KOPT-K1 (cell line): ENCODE results near the gene PIGK.

ENCODE experiments used
- H3K27ac ChIP-seq: fragments of 200-600 bp; sonication (generic); 2 replicates; pipeline ENCODE4 v1.5.1; 2016; ENCODE audit warnings: antibody characterized with exemption, mild to moderate bottlenecking, low read depth, low read length; ENCODE audit not compliant: poor library complexity, severe bottlenecking
- H3K36me3 ChIP-seq: fragments of 200-600 bp; sonication (generic); 2 replicates; pipeline ENCODE4 v1.5.1; 2017; ENCODE audit warnings: antibody characterized with exemption, mild to moderate bottlenecking, low read length, moderate library complexity; ENCODE audit not compliant: insufficient read depth
- H3K9me3 ChIP-seq: fragments of 200-600 bp; sonication (generic); 2 replicates; pipeline ENCODE4 v1.5.1; 2017; ENCODE audit warnings: antibody characterized with exemption, low read length, mild to moderate bottlenecking; ENCODE audit not compliant: insufficient read depth, poor library complexity, severe bottlenecking

The PIGK gene

DNA sequence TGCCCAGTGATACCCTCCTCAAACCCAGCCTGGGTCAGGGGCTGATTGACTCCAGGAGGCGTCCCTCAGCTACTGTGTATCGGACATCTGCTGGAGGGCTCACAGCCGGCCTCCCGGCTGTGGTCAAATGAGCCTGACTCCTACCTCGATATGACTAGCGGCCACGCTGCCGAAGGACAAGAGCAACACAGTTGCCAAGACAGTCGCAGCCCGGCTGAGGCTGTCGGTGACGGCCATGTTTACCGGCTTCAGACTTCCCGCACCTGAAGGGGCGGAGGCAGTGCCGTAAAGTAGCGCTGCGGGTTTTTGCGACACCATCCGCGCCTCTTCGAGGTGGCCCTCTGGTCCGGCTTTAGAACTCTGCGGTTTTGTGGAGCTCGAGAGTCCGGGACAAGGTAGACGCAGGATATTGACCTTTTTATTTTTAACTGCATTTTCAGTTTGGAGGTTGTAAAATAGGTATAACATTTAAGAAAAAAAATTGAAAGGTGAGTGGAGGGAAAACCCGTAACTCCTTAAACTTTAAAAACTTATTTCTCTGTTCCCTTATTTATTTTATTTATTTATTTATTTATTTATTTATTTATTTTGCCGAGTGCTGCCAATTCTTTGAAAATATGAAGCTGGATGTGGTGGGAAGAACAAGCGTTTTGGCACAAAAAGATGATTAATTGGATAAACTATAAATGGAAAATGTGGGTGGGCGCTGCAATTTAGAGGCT, at the start of gene PIGK:
PIGK (minus strand) TSS at position 265 of the 722 bp plus-strand sequence; CDS start at position 237, 28 bp downstream.
- Histone ChIP-seq H3K9me3 (peaks cover 5% of the 10 kb centered on the region), H3K27ac (peak within 1 kb of the TSS; percentile 75), H3K36me3 (peaks cover 5% of the 10 kb centered on the region; the same call in 1 of the 2 replicates)

DNA sequence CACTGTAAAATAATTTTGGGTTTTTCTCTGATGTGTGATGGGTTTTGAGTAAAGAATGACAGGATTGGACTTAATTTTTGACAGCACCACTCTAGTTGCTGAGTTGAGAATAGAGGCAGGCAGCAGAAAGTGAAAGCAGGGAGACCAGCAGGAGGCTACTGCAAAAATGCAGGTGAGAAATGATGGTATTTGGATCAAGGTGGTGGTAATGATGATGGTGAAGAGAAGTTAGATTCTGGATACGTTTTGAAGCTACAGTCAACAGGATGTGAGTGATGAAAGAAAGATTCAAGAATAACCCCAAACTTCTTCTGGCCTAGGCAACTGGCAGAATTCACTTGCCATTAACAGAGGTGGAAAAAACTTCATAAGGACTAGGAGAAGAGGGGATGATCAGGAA, 47.8 kb upstream of the PIGK start:
- H3K27ac ChIP-seq, result no peak overlapping the region
- no peaks in the 10 kb centered on the region for H3K36me3 ChIP-seq
- H3K9me3 ChIP-seq, result no peaks in the 10 kb centered on the region

DNA sequence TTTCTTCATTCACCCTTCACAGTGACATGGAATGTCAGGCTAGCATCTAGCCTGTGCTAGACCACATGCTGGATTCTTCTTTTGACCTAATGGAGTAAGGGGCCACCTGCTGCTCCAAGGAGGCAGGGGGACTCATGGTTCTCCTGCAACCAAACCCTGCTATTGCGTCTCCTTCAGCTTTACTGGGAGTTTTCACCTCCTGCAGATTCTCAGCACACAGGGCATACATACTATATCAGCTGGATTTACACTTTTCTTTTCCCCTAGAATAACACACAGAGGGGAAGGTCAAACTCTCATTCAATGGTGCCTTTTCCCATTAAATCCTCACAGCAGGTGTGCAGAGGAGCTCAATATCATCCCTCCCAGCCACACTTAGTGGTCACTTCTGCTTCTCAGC, 46.0 kb upstream of the PIGK start:
- Histone ChIP-seq H3K27ac (no peak overlapping the region), H3K36me3 (no peaks in the 10 kb centered on the region), H3K9me3 (no peaks in the 10 kb centered on the region)

DNA sequence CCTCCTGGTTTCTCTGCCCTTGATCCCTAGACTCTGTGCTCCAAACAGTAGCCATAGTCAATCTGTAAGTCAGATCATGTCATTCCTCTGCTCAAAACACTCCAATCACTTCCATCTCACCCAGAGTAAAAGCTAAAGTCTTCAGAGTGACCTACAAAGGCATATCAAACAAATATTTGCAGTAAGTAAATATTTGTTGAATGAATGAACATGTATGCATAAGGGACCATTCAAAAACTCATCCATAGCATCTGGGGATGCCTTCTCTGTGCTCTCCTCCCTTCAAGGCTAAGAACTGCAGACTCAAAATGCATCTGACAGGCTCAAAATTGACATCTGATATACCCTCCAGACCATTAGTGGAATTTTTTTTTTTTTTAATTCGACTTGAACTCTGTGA, 44.5 kb upstream of the PIGK start:
- Histone ChIP-seq H3K36me3 (no peaks in the 10 kb centered on the region), H3K9me3 (no peaks in the 10 kb centered on the region), H3K27ac (no peak overlapping the region)

DNA sequence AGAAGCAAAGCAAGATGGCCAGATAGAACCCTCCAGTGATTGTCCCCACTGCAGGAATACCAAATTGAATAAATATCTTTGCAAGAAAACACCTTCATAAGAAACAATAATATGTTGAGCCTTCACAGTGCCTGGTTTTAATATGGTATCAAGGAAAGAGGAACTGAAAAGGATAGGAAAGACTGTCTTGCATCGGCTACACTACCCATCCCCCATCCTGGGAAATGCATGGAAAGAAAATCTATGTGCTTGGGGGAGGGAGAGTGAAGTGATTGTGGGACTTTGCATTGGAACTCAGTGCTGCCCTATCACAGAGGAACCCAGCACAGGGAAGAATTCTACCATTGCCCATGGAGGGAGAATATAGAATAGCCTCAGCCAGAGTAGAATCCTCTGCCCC, 34.0 kb upstream of the PIGK start:
- Histone ChIP-seq H3K27ac (no peak overlapping the region), H3K36me3 (no peaks in the 10 kb centered on the region), H3K9me3 (peaks cover 7% of the 10 kb centered on the region)

DNA sequence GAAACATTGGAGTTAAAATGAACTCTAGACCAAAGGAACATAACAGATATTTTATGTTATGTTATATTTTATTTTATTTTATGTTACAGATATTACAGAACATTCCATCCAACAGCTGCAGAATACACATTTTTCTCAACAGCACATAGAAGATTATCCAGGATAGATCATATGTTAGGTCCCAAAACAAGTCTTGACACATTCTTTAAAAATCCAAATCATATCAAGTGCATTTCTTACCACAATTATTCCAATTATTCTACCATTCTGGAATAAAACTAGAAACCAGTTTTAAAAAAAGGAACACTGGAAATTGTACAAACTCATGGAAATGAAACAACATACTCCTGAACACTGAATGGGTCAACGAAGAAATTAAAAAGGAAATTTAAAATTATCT, 30.9 kb upstream of the PIGK start:
- peaks cover 7% of the 10 kb centered on the region for H3K9me3 ChIP-seq
- H3K27ac ChIP-seq, result no peak overlapping the region
- no peaks in the 10 kb centered on the region for H3K36me3 ChIP-seq

DNA sequence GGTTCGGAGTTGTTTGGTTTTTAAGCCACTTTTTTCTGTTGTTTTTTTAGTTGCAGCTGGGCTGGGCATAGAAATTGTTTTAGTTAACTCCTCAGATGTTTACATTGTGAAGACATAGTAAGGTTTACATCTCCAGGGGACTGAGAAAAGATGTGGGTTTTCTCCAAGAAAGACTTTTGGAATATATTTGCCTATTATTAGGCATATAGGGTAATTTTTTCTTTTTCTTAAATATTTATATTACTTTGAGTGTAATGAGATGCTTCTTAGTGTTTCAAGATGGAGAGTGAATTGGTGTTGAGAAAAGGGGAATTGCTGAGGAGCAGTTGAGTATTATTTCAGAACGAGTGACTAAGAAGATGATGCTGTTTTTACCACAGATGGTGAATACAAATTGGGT, 26.6 kb upstream of the PIGK start:
- peaks cover 7% of the 10 kb centered on the region for H3K9me3 ChIP-seq

DNA sequence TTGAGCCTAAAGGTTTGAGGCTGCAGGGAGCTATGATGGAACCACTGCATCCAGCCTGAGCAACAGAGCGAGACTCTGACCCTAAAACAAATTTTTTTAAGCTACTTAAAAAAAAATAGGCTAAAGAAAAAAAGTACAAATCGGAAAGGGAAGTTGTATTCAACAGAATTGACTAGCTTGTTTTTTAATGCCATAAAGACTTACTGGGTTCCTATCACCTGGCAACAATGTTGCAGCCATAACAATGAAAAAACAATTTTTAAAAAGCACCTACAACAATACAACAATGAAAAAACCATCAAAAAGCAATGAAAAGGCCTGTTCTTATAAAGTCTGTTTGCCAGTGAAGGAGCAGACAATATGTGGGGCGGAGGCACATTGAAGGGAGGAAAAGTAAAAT, 20.1 kb upstream of the PIGK start:
- Histone ChIP-seq H3K27ac (no peak overlapping the region), H3K36me3 (no peaks in the 10 kb centered on the region), H3K9me3 (no peaks in the 10 kb centered on the region)

More for the DNA sequence above, 26.6 kb upstream of the PIGK start:
- Histone ChIP-seq H3K36me3 (no peaks in the 10 kb centered on the region), H3K27ac (no peak overlapping the region)

DNA sequence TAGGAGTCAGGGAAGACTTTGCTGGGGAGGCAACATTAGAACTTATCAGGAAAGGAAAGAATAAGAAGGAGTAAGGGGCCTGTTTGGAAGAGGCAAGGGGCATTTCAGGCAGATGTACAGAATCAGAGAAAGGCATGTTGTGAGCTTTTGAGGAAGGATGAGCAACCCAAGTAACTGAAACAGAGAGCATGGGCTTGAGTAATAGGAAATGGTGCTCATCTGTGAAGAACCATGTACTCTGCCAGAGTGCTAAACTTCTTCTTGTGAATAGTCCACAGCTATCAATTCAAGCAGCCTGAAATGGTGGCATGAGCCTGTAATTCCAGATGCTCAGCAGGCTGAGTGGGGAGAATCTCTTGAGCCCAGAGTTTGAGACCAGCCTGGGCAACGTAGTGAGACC, 19.2 kb upstream of the PIGK start:
- H3K27ac ChIP-seq, result no peak overlapping the region
- no peaks in the 10 kb centered on the region for H3K9me3 ChIP-seq
- H3K36me3 ChIP-seq, result no peaks in the 10 kb centered on the region

DNA sequence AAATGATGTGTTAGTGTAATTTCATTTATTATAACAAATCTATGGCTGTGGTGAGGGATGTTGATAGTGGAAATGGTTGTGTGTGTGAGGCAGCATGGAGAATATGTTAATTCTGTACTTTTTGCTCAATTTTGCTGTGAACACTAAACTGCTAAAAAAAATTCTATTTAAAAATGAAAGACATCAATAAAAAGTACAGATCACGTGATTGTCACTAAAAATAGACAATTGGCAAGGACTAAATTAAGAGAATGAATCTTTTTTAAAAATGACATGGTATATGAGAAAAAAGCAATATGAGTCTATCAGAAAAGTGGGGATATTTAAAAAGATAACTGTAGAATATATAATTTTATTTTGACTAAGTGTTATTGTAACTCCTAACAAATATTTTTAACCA, 15.7 kb upstream of the PIGK start:
- H3K9me3 ChIP-seq, result peaks cover 7% of the 10 kb centered on the region
- H3K27ac ChIP-seq, result no peak overlapping the region
- no peaks in the 10 kb centered on the region for H3K36me3 ChIP-seq

DNA sequence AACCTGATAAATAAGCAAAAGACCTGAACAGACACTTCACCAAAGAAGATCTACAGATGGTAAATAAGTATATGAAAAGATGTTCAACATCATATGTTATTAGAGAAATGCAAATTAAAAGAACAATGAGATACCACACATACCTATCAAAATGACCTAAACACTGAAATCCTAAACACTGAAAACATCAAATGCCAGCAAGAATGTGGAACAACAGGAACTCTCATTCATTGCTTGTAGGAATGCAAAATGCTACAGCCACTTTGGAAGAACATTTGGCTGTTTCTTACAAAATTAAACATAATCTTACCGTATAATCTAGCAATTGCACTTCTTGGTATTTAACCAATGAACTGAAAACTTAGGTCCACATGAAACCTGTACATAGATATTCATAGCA, 14.9 kb upstream of the PIGK start:
- H3K27ac ChIP-seq, result no peak overlapping the region
- H3K36me3 ChIP-seq, result no peaks in the 10 kb centered on the region
- H3K9me3 ChIP-seq, result peaks cover 7% of the 10 kb centered on the region

DNA sequence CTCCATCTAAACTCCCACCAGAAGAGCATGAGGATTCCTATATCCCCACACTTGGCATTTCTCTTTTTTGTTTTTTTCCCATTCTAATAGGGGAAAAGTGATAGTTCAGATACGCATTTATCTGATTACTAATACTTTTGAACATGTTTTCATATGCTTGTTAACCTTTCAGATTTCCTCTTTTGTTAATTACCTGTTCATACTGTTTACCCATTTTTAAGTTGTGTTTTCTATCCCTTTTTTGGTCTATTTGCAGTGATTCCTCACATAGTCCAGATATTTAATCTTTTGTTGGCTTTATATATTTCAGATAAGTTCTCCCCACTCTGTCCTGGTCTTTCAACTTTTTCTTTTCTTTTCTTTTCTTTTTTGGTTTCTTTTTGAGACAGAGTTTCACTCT, 13.6 kb upstream of the PIGK start:
- Histone ChIP-seq H3K27ac (no peak overlapping the region), H3K9me3 (peaks cover 7% of the 10 kb centered on the region), H3K36me3 (no peaks in the 10 kb centered on the region)

DNA sequence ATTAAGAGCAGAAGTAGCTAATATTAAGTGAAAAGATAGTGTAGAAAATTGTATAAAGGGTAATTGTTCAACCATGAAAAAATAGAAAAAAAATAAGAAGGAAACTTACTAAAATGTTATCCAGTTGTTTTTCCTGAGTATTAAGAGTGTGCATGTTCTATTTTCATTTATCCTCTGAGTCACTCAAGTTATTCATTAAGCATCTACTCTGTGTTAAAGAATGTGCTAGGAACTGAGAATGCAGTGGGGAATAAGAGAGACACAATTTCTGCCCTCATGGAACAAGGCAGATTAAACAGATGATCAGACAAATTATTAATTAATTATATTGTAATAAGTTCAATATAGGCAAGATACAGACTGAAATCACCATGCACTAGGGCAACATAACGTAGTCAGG, 10.8 kb upstream of the PIGK start:
- no peaks in the 10 kb centered on the region for H3K36me3 ChIP-seq
- no peak overlapping the region for H3K27ac ChIP-seq

DNA sequence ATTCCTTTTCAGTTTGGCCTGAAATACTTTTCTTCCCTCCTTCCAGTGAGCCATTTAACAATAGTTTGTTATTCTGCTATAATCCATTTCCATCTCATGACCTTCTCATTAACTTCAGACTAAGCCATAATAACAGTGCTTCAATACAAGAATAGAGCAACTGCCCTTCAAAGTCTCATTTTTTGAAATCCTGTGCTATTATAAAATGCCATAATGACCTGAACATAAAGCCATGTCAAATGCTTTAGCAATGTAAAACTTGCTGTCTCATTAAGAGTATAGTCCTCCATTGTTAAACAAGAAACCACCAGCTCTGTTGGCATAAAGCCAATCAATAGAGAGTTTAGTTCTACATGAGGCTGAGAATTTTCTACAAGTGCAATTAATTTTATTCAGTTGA, 9.6 kb upstream of the PIGK start:
- peaks cover 7% of the 10 kb centered on the region for H3K9me3 ChIP-seq
- no peak overlapping the region for H3K27ac ChIP-seq
- H3K36me3 ChIP-seq, result no peaks in the 10 kb centered on the region

More for the DNA sequence above, 10.8 kb upstream of the PIGK start:
- peaks cover 7% of the 10 kb centered on the region for H3K9me3 ChIP-seq

DNA sequence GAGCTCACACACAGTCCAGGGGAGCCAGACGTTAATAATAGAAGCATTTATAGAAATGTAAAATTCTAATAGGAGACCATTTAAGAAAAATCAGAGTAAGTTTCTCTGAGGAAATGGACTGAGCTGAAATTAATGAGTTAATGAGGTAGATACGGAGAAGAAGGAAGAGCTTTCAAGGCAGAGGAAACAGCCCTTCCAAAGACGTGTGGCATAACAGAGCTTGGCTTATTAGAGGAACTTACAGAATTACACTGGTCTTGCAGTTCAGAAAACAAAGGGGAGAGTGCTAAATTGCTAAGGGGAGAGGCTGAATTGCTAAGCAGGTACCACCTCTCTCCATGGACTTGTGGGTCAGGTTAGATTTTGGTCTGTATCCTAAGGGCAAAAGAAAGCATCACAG, 8.2 kb upstream of the PIGK start:
- no peaks in the 10 kb centered on the region for H3K36me3 ChIP-seq
- peaks cover under 1% of the 10 kb centered on the region for H3K9me3 ChIP-seq
- no peak overlapping the region for H3K27ac ChIP-seq

DNA sequence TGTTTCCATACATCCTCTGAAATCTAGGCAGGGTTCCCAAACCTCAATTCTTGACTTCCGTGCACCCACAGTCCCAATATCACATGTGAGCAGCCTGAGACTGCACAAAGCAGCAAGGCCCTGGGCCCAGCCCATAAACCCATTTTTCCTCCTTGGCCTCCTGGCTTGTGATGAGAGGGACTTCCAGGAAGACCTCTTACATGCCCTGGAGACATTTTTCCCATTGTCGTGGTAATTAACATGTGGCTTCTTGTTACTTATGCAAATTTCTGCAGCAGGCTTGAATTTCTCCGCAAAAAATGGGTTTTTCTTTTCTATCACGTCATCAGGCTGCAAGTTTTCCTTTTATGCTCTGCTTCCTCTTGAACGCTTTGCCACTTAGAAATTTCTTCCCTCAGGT, 3.3 kb upstream of the PIGK start:
- Histone ChIP-seq H3K9me3 (peaks cover 5% of the 10 kb centered on the region), H3K36me3 (peaks cover 5% of the 10 kb centered on the region; the same call in 1 of the 2 replicates), H3K27ac (no peak overlapping the region)
